Non-pigmented ciliary epithelial cell (primary cell): ENCODE measurements around the gene DHX30.

ENCODE experiments used
- DNase-seq: peaks from one replicate; pipeline ENCODE4 v3.0.0-alpha.2; 2010; ENCODE audit warnings: low read depth

The DHX30 gene

GRCh38 chr3:47851888-47852603 lies 49.1 kb downstream of the DHX30 start:
- DNase-seq = no peak

- DNase-seq = no peak
Observed at GRCh38 chr3:47852604-47853602, 50.0 kb downstream of the DHX30 start.

- no peak for DNase-seq
Observed at GRCh38 chr3:47854267-47854666, 51.3 kb downstream of the DHX30 start.

GRCh38 chr3:47854720-47855455 lies 52.0 kb downstream of the DHX30 start:
- DNase-seq = no peak

GRCh38 chr3:47855461-47856383 lies 52.8 kb downstream of the DHX30 start:
- DNase-seq = no peak

GRCh38 chr3:47856669-47857068 lies 53.7 kb downstream of the DHX30 start:
- no peak for DNase-seq

- no peak for DNase-seq
Observed at GRCh38 chr3:47857151-47857550, 54.2 kb downstream of the DHX30 start.

- DNase-seq = no peak
Observed at GRCh38 chr3:47859956-47860605, 57.1 kb downstream of the DHX30 start.

GRCh38 chr3:47863391-47864128 lies 60.6 kb downstream of the DHX30 start:
- no peak for DNase-seq

- no peak for DNase-seq
Observed at GRCh38 chr3:47865192-47865591, 62.3 kb downstream of the DHX30 start.

GRCh38 chr3:47867451-47868044 lies 64.6 kb downstream of the DHX30 start:
- no peak for DNase-seq

- no peak for DNase-seq
Observed at GRCh38 chr3:47868306-47868705, 65.4 kb downstream of the DHX30 start.

- no peak for DNase-seq
Observed at GRCh38 chr3:47870156-47870555, 67.2 kb downstream of the DHX30 start.

- no peak for DNase-seq
Observed at GRCh38 chr3:47870702-47871260, 67.8 kb downstream of the DHX30 start.

GRCh38 chr3:47871389-47871788 lies 68.5 kb downstream of the DHX30 start:
- no peak for DNase-seq

GRCh38 chr3:47872916-47873315 lies 70.0 kb downstream of the DHX30 start:
- no peak for DNase-seq

- DNase-seq = no peak
Observed at GRCh38 chr3:47874438-47874837, 71.5 kb downstream of the DHX30 start.

GRCh38 chr3:47874913-47875312 lies 72.0 kb downstream of the DHX30 start:
- DNase-seq = no peak

- DNase-seq = no peak
Observed at GRCh38 chr3:47877290-47877689, 74.4 kb downstream of the DHX30 start.
